GM12878 (cell line): ENCODE results near the gene ARHGEF1. TPM values are rescaled to one million over a fixed set of nuclear protein-coding genes. Genes with fewer than 3 reads are reported as not detected.

ENCODE experiments used
- BACH1 ChIP-seq: fragments of 450-650 bp; IDR thresholded peaks from 2 replicates; pipeline ENCODE4 v1.6.1; 2017; ENCODE audit warnings: mild to moderate bottlenecking, borderline replicate concordance
- CBX5 ChIP-seq: sonication (generic); IDR thresholded peaks from 2 replicates; pipeline ENCODE4 v1.6.1; 2016; ENCODE audit warnings: low read depth, moderate library complexity, mild to moderate bottlenecking, inconsistent platforms
- EGR1 ChIP-seq, 2 experiments: IDR thresholded peaks; 1 replicate in 1 of 2; 2 replicates in 1 of 2; pipeline ENCODE4 v1.6.1; 2011 to 2012; ENCODE audit warnings: low read depth in 2 of 2, low read length in 2 of 2, borderline replicate concordance in 1 of 2, mild to moderate bottlenecking in 1 of 2, moderate library complexity in 1 of 2
- HDGF ChIP-seq: fragments of 450-650 bp; IDR thresholded peaks from 2 replicates; pipeline ENCODE4 v1.6.1; 2016; ENCODE audit warnings: antibody characterized with exemption
- JUND ChIP-seq: IDR thresholded peaks from 2 replicates; pipeline ENCODE4 v1.6.1; 2012; ENCODE audit warnings: low read depth, mild to moderate bottlenecking, low read length, improper control_type of control experiment, moderate library complexity
- KDM1A ChIP-seq: fragments of 200-600 bp; sonication (generic); IDR thresholded peaks from 2 replicates; pipeline ENCODE4 v1.6.1; 2016; ENCODE audit warnings: borderline replicate concordance
- PBX3 ChIP-seq: IDR thresholded peaks from 2 replicates; pipeline ENCODE4 v1.6.1; 2011; ENCODE audit warnings: mild to moderate bottlenecking, low read depth, low read length, moderate library complexity; ENCODE audit not compliant: insufficient replicate concordance
- PRDM15 ChIP-seq: fragments of 450-650 bp; formaldehyde crosslinking; IDR thresholded peaks from 2 replicates; pipeline ENCODE4 v1.4.0; 2020; ENCODE audit warnings: mild to moderate bottlenecking, moderate library complexity
- RELB ChIP-seq: fragments of 450-650 bp; IDR thresholded peaks from 2 replicates; pipeline ENCODE4 v1.6.1; 2017; ENCODE audit warnings: low read depth, mild to moderate bottlenecking, moderate library complexity
- RUNX3 ChIP-seq: IDR thresholded peaks from 2 replicates; pipeline ENCODE4 v1.6.1; 2012; ENCODE audit warnings: low read length, inconsistent platforms
- SMAD1 ChIP-seq: fragments of 450-650 bp; IDR thresholded peaks from 2 replicates; pipeline ENCODE4 v1.6.1; 2018; ENCODE audit warnings: mild to moderate bottlenecking, low read depth; ENCODE audit not compliant: partially characterized antibody
- ZNF384 ChIP-seq: IDR thresholded peaks from 2 replicates; pipeline ENCODE4 v1.6.1; 2012; ENCODE audit warnings: low read depth, mild to moderate bottlenecking, low read length, improper control_type of control experiment, borderline replicate concordance
- polyA plus RNA-seq, 11 experiments: library from polyadenylated mRNA; depleted of rRNA in 4 of 11; unstranded in 6 of 11; stranded (reverse) in 5 of 11; fragments of >200 nt; fragmentation: Nextera tagmentation in 4 of 11; fragmentation: Illumina TruSeq in 1 of 11; extraction: Ambion mirVana in 4 of 11; extraction: Trizol in 1 of 11; gene quantifications; 1 replicate in 1 of 11; 2 replicates in 10 of 11; pipeline versions ENCODE4 v1.2.1 to v1.2.3, GENCODE V29; 2011 to 2016; ENCODE audit warnings: inconsistent platforms in 2 of 11, missing spikeins in 2 of 11, low read depth in 1 of 11
- total RNA-seq, 4 experiments: library from RNA; depleted of rRNA in 3 of 4; stranded (reverse); fragments of >200 nt in 3 of 4; fragmentation: Illumina TruSeq in 1 of 4; extraction: Trizol in 1 of 4; gene quantifications; 2 replicates each; pipeline versions ENCODE4 v1.2.1 to v1.2.3, GENCODE V29; 2013 to 2021

ARHGEF1 gene
- total and polyA plus RNA-seq, 10 of the 15 experiments (the other 5 are each of a cell fraction or from before 2014, with no cell fraction given), result 1.2 to 207 (median 53.9) TPM

DNA sequence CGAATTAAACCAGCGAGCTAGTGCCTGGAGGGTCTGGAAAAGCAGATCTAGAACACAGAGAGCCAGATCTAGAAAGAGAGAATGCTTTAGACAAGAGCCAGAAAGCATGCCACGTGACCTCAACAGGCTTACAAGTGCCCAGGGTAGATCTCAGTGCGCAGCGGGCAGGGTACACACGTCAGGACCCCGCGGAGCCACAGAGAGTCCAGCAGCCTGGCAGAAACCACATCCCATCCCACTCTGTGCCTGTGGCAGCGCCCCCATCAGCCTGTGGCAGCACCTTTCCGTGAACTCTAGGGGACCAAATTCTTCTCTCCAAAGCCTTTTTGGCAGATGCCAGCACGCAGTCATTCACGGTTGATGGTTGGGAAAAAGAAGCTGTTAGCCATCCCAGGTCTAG, 5.9 kb downstream of the ARHGEF1 start (continued):
- TF ChIP-seq PRDM15 (CRISPR knock-in tag), result no peak
- TF ChIP-seq SMAD1, result no peak
- no peak for TF ChIP-seq ZNF384
- no peak for TF ChIP-seq RUNX3
- TF ChIP-seq EGR1 (IDR thresholded peaks at IDR 0.05; ENCODE audit: borderline replicate concordance in 1 of 2, low read depth in 2 of 2, low read length in 2 of 2), result no peak
- no peak for TF ChIP-seq KDM1A
- no peak for TF ChIP-seq JUND
- TF ChIP-seq PBX3, result no peak
- TF ChIP-seq HDGF, result no peak
- no peak for TF ChIP-seq CBX5
- TF ChIP-seq BACH1, result no peak
- no peak for TF ChIP-seq RELB
